SK-N-SH (cell line): ENCODE data around the gene AFAP1. TPM values are rescaled to one million over a fixed set of nuclear protein-coding genes. Genes with fewer than 3 reads are reported as not detected.

ENCODE experiments used
- CTCF ChIA-PET: fragments of 300-600, 350-600 bp; formaldehyde crosslinking; extraction: SDS; loops from one replicate; lab custom pipeline; 2021; lab: Yijun Ruan, JAX
- POLR2A ChIA-PET: fragments of 350-600 bp; sonication (Branson Sonifier 250); formaldehyde crosslinking; extraction: SDS; loops from one replicate; lab custom pipeline; 2020; ENCODE audit warnings: antibody characterized with exemption, inconsistent platforms; lab: Yijun Ruan, JAX
- DNase-seq: peaks from one replicate; pipeline ENCODE4 v3.0.0; 2012
- H2AFZ ChIP-seq: fragments of 200-600 bp; sonication (generic); 2 replicates; pipeline ENCODE4 v1.8.1; 2016; ENCODE audit warnings: antibody characterized with exemption, mild to moderate bottlenecking, low read depth
- H3F3A ChIP-seq: fragments of 200-600 bp; sonication (generic); replicated peaks from 2 replicates; pipeline ENCODE3; 2016; ENCODE audit warnings: antibody characterized with exemption, mild to moderate bottlenecking; ENCODE audit not compliant: insufficient read depth
- H3K27ac ChIP-seq, 2 experiments: fragments of 200-500 bp in 1 of 2; fragments of 200-600 bp in 1 of 2; sonication (Bioruptor generic) in 1 of 2; sonication (generic), shearing (Covaris generic) in 1 of 2; 2 replicates each; pipeline versions ENCODE4 v1.5.1 to v1.6.1; 2014 to 2016; ENCODE audit warnings: low read depth in 2 of 2, inconsistent platforms in 1 of 2, low read length in 1 of 2, mild to moderate bottlenecking in 1 of 2, mixed read lengths in 1 of 2
- H3K27me3 ChIP-seq: fragments of 200-600 bp; sonication (generic), shearing (Covaris generic); 2 replicates; pipeline ENCODE4 v1.6.1; 2016; ENCODE audit warnings: mixed run types; ENCODE audit not compliant: insufficient read depth
- H3K36me3 ChIP-seq, 2 experiments: fragments of 200-500 bp in 1 of 2; fragments of 200-600 bp in 1 of 2; sonication (Bioruptor generic) in 1 of 2; sonication (generic) in 1 of 2; replicated peaks in 1 of 2; 2 replicates each; pipeline versions ENCODE3 to v1.5.1; 2014 to 2016; ENCODE audit warnings: low read length in 1 of 2, mild to moderate bottlenecking in 1 of 2; ENCODE audit not compliant: insufficient read depth in 2 of 2, control insufficient read depth in 1 of 2
- H3K4me1 ChIP-seq, 2 experiments: fragments of 200-500 bp in 1 of 2; fragments of 200-600 bp in 1 of 2; sonication (Bioruptor generic) in 1 of 2; sonication (generic), shearing (Covaris generic) in 1 of 2; 2 replicates each; pipeline versions ENCODE4 v1.5.1 to v1.6.1; 2014 to 2016; ENCODE audit warnings: low read depth in 1 of 2, low read length in 1 of 2, mixed run types in 1 of 2; ENCODE audit not compliant: insufficient read depth in 2 of 2, control insufficient read depth in 1 of 2
- H3K4me2 ChIP-seq: fragments of 200-600 bp; sonication (generic), shearing (Covaris generic); 2 replicates; pipeline ENCODE4 v1.6.1; 2017; ENCODE audit warnings: mixed run types
- H3K4me3 ChIP-seq, 2 experiments: fragments of 200-500 bp in 1 of 2; fragments of 200-600 bp in 1 of 2; sonication (Bioruptor generic) in 1 of 2; sonication (generic), shearing (Covaris generic) in 1 of 2; 2 replicates each; pipeline versions ENCODE4 v1.5.1 to v1.8.1; 2014 to 2016; ENCODE audit warnings: low read depth in 2 of 2, inconsistent platforms in 1 of 2, low read length in 1 of 2, mild to moderate bottlenecking in 1 of 2, mixed read lengths in 1 of 2, moderate library complexity in 1 of 2
- H3K79me2 ChIP-seq: fragments of 200-600 bp; sonication (generic); 2 replicates; pipeline ENCODE4 v1.8.1; 2017; ENCODE audit warnings: mild to moderate bottlenecking; ENCODE audit not compliant: insufficient read depth
- H3K9ac ChIP-seq: fragments of 200-600 bp; sonication (generic); 2 replicates; pipeline ENCODE4 v1.6.1; 2017; ENCODE audit warnings: mixed run types
- H3K9me2 ChIP-seq: fragments of 200-600 bp; sonication (generic); 2 replicates; pipeline ENCODE4 v1.6.1; 2017; ENCODE audit warnings: mixed run types
- H3K9me3 ChIP-seq: fragments of 200-600 bp; sonication (generic); 2 replicates; pipeline ENCODE4 v1.6.1; 2017; ENCODE audit warnings: mixed run types, mild to moderate bottlenecking, moderate library complexity
- H4K20me1 ChIP-seq: fragments of 200-600 bp; sonication (generic); 2 replicates; pipeline ENCODE4 v1.6.1; 2017; ENCODE audit warnings: mild to moderate bottlenecking, mixed run types; ENCODE audit not compliant: insufficient read depth
- EP300 ChIP-seq, 2 experiments: IDR thresholded peaks; 2 replicates each; pipeline versions ENCODE4 v1.4.0 to v1.6.1; 2012; ENCODE audit warnings: borderline replicate concordance in 1 of 2, low read depth in 1 of 2, low read length in 1 of 2
- EZH2phosphoT487 ChIP-seq: fragments of 200-600 bp; sonication (generic); IDR thresholded peaks from 2 replicates; pipeline ENCODE4 v1.6.1; 2017; ENCODE audit warnings: low read depth, mixed run types, mild to moderate bottlenecking, antibody characterized with exemption, moderate library complexity, borderline replicate concordance
- FOXM1 ChIP-seq: IDR thresholded peaks from 2 replicates; pipeline ENCODE4 v1.4.0; 2012; ENCODE audit warnings: low read depth, mild to moderate bottlenecking
- JUND ChIP-seq: IDR thresholded peaks from 2 replicates; pipeline ENCODE4 v1.4.0; 2012
- MAX ChIP-seq: IDR thresholded peaks from 2 replicates; pipeline ENCODE4 v1.4.0; 2012; ENCODE audit warnings: low read depth
- NFIC ChIP-seq: IDR thresholded peaks from 2 replicates; pipeline ENCODE4 v1.4.0; 2012; ENCODE audit warnings: borderline replicate concordance
- PBX3 ChIP-seq: IDR thresholded peaks from 2 replicates; pipeline ENCODE4; 2012
- REST ChIP-seq: IDR thresholded peaks from 2 replicates; pipeline ENCODE4 v1.6.1; 2012; ENCODE audit warnings: mild to moderate bottlenecking, low read depth, low read length, moderate library complexity
- SIN3A ChIP-seq: IDR thresholded peaks from 2 replicates; pipeline ENCODE4 v1.6.1; 2012; ENCODE audit warnings: low read depth, mild to moderate bottlenecking, low read length, moderate library complexity, borderline replicate concordance
- TAF1 ChIP-seq: IDR thresholded peaks from 2 replicates; pipeline ENCODE4 v1.6.1; 2012; ENCODE audit warnings: low read depth, mild to moderate bottlenecking, low read length, moderate library complexity, borderline replicate concordance
- TCF12 ChIP-seq: IDR thresholded peaks from 2 replicates; pipeline ENCODE4 v1.4.0; 2012
- WGBS: methylation state at CpG from one replicate; pipeline ENCODE4 v1.1.6; 2017; ENCODE audit warnings: low lambda C conversion rate; 5-methylcytosine and 5-hydroxymethylcytosine counted together
- polyA plus RNA-seq, 3 experiments: library from polyadenylated mRNA; depleted of rRNA; stranded (reverse); fragments of >200 nt; gene quantifications; 2 replicates each; pipeline ENCODE4 v1.2.3, GENCODE V29; 2012

The AFAP1 gene
- polyA plus RNA-seq, 1 of the 3 experiments (the other 2 are of a cell fraction), result 67.9 TPM

GRCh38 chr4:7893539-7893938 lies 46.1 kb downstream of the AFAP1 start:
- Histone ChIP-seq H3K27ac (peak overlapping the region; percentile 97 to 99), H3K36me3 (peaks cover 3 to 30% of the 10 kb centered on the region in 2 experiments), H3K9me2 (no peaks in the 10 kb centered on the region), H3K9me3 (no peaks in the 10 kb centered on the region; the same call in 1 of the 2 replicates), H4K20me1 (peaks cover 18% of the 10 kb centered on the region), H3K27me3 (no peaks in the 10 kb centered on the region), H3K79me2 (peaks cover 98% of the 10 kb centered on the region)
- ChIA-PET POLR2A (no interaction called here), CTCF (interaction anchor here (1.0 to 4.0 kb wide), 5 partner anchors 8 to 89 kb away, joined by 3 to 26 read pairs (median 7); no protein-coding TSS in a partner anchor)
- TF ChIP-seq SIN3A (no peak), PBX3 (no peak), EZH2phosphoT487 (no peak), EP300 (IDR thresholded peaks at IDR 0.05; ENCODE audit: borderline replicate concordance in 1 of 2, low read depth in 1 of 2, low read length in 1 of 2) (no peak), JUND (no peak), TCF12 (no peak), MAX (no peak), FOXM1 (no peak), TAF1 (no peak), REST (no peak), NFIC (no peak)
- TF ChIP-seq, all 33 proteins: peak for 0
- no peak for DNase-seq
- 67% methylated on average over 3 of the region's 9 CpGs for WGBS
- peaks cover 59 to 64% of the 10 kb centered on the region in 2 experiments for H3K4me1 ChIP-seq
- peaks cover 69% of the 10 kb centered on the region for H3F3A ChIP-seq
- H3K4me2 ChIP-seq, result no peak overlapping the region
- H2AFZ ChIP-seq, result no peak overlapping the region
- H3K9ac ChIP-seq, result no peak overlapping the region
- no peak overlapping the region; a peak in 1 of 4 replicates for H3K4me3 ChIP-seq
